HUES64 (cell line): ENCODE measurements around the gene AP3S1.
"Not testable (repeated sequence)": the region's sequence is repeated elsewhere in the genome, so short reads cannot be mapped to it uniquely, and the experiment has no call there.

ENCODE experiments used
- H3K27ac ChIP-seq: 2 replicates; pipeline ENCODE4 v1.7.0; 2013; ENCODE audit warnings: low read depth, low read length, inconsistent platforms
- H3K27me3 ChIP-seq: 2 replicates; pipeline ENCODE4 v1.6.1; 2013; ENCODE audit warnings: mild to moderate bottlenecking, low read length; ENCODE audit not compliant: insufficient read depth
- H3K36me3 ChIP-seq: 2 replicates; pipeline ENCODE4 v1.6.1; 2013; ENCODE audit warnings: mild to moderate bottlenecking, low read length; ENCODE audit not compliant: insufficient read depth
- H3K4me1 ChIP-seq: 2 replicates; pipeline ENCODE4 v1.6.1; 2013; ENCODE audit warnings: mild to moderate bottlenecking, low read length, moderate library complexity; ENCODE audit not compliant: insufficient read depth
- H3K4me3 ChIP-seq: 2 replicates; pipeline ENCODE4 v1.5.1; 2013; ENCODE audit warnings: mild to moderate bottlenecking, low read length, moderate library complexity
- H3K9ac ChIP-seq: 2 replicates; pipeline ENCODE4 v1.6.1; 2013; ENCODE audit warnings: mild to moderate bottlenecking, low read depth, low read length
- H3K9me3 ChIP-seq: 2 replicates; pipeline ENCODE4 v1.6.1; 2013; ENCODE audit warnings: low read depth, low read length; ENCODE audit not compliant: insufficient read depth
- WGBS: fragments of 150-250, 120-280 bp; methylation state at CpG from one replicate; pipeline ENCODE4 v1.1.7; 2013; ENCODE audit warnings: missing lambda C conversion rate; 5-methylcytosine and 5-hydroxymethylcytosine counted together

AP3S1 gene

DNA sequence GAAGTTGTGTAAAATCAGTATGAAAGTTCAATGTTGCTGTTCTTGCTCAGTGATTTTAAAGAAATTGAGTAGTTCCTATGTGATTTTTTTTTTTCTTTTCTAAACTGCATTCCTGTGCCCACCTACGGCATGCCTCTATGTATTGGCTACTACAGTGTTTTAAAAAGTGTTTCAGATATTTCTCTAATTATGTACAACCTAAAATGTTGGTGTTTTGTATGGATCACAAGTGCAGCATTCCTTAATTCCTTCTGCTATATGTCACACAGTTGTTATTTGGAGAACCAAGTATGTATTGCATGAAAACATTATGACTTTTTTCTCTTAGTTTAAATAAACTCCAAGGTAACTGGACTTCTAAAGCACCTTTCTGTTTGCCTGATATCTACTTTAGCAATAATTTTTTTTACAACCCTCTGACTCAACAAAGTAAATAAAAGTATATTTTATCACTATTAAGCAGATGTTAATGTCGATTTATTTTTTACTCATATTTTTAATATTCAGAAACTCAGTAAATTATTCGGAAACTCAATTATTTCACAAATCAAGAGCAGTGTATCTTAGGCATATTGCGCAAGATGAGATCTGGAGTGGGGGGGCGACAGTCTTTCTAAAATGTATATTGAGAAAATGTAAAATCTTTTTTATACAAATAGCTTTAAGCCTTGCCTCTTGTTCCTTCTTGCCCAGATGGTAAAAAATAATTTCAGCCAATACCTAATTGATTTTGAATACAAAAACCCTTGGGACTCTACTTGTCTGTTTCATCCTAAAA, 72.1 kb downstream of the AP3S1 start:
- not testable (repeated sequence) for H3K36me3 ChIP-seq, H3K4me1 ChIP-seq, H3K9ac ChIP-seq, H3K9me3 ChIP-seq, H3K27ac ChIP-seq, H3K4me3 ChIP-seq, H3K27me3 ChIP-seq
- WGBS: 100% methylated on average over 2 of the region's 5 CpGs

DNA sequence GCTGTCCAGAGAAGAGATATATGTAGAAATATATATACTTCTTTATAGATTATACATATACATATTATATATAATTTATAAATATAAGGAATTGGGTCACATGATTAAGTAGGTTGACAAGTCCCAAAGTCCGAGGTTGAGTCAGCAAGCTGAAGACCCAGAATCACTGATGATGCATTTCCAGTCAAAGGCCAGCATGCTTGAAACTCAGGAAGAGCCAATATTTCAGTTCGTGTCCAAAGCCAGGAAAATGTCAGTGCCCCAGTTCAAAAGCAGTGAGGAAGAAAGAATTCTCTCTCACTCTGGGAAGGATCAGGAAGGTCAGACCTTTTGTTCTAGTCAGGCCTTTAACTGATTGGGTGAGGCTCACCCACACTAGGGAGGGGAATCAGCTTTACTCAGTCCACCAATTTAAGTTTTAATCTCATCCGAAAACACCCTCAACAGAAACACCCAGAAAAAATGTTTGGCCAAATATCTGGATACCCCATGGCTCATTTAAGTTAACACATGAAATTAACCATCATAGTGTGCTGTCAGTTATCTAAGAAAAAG, 78.5 kb downstream of the AP3S1 start:
- Histone ChIP-seq H3K27me3 (no peaks in the 10 kb centered on the region), H3K36me3 (no peaks in the 10 kb centered on the region), H3K9ac (no peak overlapping the region), H3K27ac (no peak overlapping the region), H3K9me3 (no peaks in the 10 kb centered on the region), H3K4me1 (no peaks in the 10 kb centered on the region), H3K4me3 (no peak overlapping the region)
- WGBS: 91% methylated on average over 3 of the region's 3 CpGs

DNA sequence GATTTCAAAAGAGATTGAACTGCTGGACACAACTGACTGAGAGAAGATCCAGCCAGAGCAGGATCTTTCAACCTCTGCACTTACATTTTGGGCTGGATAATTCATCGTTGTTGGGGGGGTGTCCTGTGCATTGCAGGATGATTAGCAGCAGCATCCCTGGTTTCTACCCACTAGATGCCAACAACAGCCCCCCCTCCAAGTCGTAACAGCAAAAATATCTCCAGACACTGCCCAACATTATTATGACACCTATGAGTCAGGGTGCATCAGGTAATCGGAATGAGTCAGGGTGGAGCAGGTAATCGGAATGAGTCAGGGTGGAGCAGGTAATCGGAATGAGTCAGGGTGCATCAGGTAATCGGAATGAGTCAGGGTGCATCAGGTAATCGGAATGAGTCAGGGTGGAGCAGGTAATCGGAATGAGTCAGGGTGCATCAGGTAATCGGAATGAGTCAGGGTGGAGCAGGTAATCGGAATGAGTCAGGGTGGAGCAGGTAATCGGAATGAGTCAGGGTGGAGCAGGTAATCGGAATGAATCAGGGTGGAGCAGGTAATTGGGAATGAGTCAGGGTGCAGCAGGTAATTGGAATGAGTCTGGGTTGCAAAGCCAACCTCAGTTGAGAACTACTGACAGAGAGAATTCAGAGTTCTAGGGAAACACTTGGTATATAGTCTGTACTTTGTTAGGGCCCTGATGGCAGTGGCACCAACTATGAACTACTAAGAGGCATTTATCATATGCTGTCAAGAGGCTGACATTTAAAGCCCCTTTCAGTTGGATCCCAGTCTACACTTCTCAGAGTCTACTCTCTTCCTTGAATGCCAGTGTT, 87.1 kb downstream of the AP3S1 start:
- H3K27me3 ChIP-seq, H3K27ac ChIP-seq, H3K4me3 ChIP-seq, H3K36me3 ChIP-seq, H3K4me1 ChIP-seq, H3K9me3 ChIP-seq, H3K9ac ChIP-seq: not testable (repeated sequence)
- 96% methylated on average over 12 of the region's 12 CpGs for WGBS

DNA sequence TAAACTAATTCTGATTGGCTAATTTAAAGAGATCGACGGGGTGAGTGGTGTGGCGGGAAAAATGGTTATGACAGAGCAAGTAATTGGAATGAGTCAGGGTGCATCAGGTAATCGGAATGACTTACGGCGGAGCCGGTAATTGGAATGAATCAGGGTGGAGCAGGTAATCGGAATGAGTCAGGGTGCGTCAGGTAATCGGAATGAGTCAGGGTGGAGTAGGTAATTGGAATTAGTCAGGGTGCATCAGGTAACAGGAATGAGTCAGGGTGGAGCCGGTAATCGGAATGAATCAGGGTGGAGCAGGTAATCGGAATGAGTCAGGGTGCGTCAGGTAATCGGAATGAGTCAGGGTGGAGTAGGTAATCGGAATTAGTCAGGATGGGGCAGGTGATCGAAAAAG, 88.4 kb downstream of the AP3S1 start:
- H3K27ac ChIP-seq, H3K9ac ChIP-seq, H3K9me3 ChIP-seq, H3K27me3 ChIP-seq, H3K36me3 ChIP-seq, H3K4me3 ChIP-seq, H3K4me1 ChIP-seq: not testable (repeated sequence)
- 93% methylated on average over 17 of the region's 17 CpGs for WGBS

DNA sequence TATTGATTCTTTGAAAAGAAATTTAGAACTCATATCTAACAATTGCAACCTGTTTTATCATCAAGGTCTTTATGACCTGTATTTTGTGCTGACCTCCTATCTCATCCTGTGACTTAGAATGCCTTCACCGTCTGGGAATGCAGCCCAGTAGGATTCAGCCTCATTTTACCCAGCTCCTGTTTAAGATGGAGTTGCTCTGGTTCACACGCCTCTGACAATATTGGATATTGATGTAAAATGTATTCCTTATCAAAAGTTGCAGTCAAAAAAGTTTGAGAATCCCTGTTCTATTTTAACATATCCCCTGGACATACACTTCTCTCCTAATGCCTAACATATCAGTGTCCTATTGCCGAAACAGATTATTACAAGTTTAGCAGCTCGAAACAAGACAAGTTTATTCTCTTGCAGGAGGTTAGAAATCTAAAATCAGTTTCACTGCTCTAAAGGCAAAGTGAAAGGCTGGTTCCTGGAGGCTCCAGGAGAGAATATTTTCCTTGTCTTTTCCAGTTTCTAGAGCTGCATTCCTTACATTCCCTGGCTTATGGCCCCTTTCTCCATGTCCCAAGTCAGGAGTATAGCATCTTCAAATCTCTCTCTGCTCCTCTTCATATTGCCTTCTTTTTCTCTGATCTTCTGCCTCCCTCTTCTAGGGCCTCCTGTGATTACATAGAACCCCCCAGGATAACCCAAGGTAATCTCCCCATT, 89.0 kb downstream of the AP3S1 start:
- WGBS: 96% methylated on average over 3 of the region's 4 CpGs
- Histone ChIP-seq H3K4me3 (no peak overlapping the region), H3K27ac (no peak overlapping the region), H3K36me3 (no peaks in the 10 kb centered on the region), H3K9me3 (no peaks in the 10 kb centered on the region), H3K9ac (no peak overlapping the region), H3K4me1 (0 out of 2 replicates have a peak, but pooled peaks cover 7% of the 10 kb centered on the region), H3K27me3 (no peaks in the 10 kb centered on the region)

DNA sequence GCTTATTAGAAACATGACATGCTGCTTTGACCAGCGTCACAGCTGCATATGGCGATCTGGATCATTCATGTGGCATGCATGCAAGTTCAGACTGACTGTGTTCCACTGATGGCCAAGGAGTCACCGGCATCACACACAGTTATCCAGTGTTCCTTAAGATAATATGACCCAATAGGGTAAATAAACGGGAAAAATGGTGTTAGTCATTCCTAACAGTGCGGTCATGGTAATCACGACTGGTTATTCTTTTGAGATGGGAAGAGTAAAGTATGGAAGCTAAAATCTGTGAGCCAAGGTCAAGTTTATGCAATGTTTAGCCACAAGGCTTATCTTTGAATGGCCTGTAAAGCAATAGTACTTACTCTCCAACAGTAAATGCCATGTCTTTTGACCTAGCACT, 91.3 kb downstream of the AP3S1 start:
- Histone ChIP-seq H3K4me3 (no peak overlapping the region), H3K27ac (no peak overlapping the region), H3K36me3 (no peaks in the 10 kb centered on the region), H3K27me3 (no peaks in the 10 kb centered on the region), H3K9me3 (no peaks in the 10 kb centered on the region), H3K4me1 (0 out of 2 replicates have a peak, but pooled peaks cover 8% of the 10 kb centered on the region), H3K9ac (no peak overlapping the region)
- WGBS: 97% methylated on average over 6 of the region's 6 CpGs

DNA sequence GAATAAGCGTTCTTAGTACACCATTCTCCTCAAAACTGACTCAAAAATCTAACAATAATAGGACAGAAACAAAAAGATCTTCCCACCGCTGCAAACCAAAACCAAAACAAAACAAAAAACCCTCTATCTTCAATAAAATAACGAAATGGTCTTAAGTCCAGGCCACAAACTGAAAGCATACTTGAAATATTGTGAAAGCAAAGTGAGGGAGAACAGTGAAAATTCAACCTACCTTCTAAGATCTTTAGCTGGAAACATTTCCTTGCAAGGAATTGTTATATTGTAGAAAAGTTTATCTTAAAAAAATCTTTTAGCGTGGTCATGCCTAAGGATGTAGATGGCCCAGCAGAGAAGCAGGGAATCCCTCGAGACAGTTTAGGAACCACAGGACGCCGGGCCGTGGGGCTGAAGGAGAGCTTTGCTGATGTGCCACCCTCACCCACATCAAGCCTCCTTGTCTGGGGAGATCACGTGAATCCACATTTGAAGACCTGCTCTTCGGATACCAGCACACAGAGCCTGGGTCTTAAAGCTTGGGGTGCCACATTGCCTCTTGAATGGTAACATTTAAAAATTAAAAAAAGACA, 92.7 kb downstream of the AP3S1 start:
- Histone ChIP-seq H3K4me1 (peaks cover 22% of the 10 kb centered on the region), H3K9ac (no peak overlapping the region), H3K4me3 (no peak overlapping the region), H3K9me3 (no peaks in the 10 kb centered on the region), H3K27ac (no peak overlapping the region), H3K27me3 (no peaks in the 10 kb centered on the region), H3K36me3 (no peaks in the 10 kb centered on the region)
- WGBS: 92% methylated on average over 10 of the region's 10 CpGs

DNA sequence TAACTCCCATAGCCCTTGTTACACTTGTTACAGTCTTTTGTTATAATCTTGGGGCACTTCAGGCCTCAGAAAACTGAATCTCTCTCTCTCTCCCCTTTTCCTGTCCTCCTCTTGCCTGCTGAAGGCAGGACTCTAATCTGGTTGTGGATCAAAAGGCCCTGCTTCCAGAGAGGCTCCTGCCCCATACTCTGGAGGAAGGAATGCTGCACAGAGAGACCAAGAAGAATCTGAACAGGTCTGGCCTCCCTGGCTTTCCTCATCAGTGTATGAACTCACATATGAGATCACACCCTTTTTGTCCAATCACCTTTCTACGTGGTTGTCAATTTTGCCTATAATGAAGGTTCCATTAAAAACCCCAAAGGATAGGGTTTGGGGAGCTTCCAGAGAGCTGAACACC, 94.3 kb downstream of the AP3S1 start:
- H3K9me3 ChIP-seq: no peaks in the 10 kb centered on the region
- H3K9ac ChIP-seq: no peak overlapping the region
- H3K27me3 ChIP-seq: no peaks in the 10 kb centered on the region
- WGBS: 85% methylated on average over 1 of the region's 1 CpG
- H3K4me3 ChIP-seq: no peak overlapping the region
- no peaks in the 10 kb centered on the region for H3K36me3 ChIP-seq
- H3K27ac ChIP-seq: no peak overlapping the region
- H3K4me1 ChIP-seq: peaks cover 22% of the 10 kb centered on the region

DNA sequence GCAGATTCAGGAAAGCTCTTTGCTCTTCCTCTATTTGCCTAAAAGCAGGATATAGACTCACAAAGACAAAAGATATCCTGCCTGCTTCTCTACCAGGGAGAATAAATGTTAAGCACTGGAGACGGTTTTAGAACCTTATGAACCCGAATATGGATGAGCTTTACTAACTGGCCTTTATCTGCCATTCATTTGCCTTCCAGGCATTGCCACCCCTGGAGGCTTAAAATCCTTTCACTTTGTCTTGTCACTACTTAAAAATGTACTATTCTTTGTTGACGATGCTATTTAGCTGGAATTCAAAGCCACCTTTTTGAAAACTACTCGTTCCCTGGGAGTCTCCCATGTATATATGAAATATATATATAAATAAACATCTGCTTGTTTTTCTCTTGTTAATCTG, 97.3 kb downstream of the AP3S1 start:
- Histone ChIP-seq H3K36me3 (no peaks in the 10 kb centered on the region), H3K9me3 (no peaks in the 10 kb centered on the region), H3K9ac (no peak overlapping the region), H3K4me1 (peaks cover 19% of the 10 kb centered on the region), H3K4me3 (no peak overlapping the region), H3K27ac (no peak overlapping the region; the same call in 1 of the 2 replicates), H3K27me3 (no peaks in the 10 kb centered on the region)
- WGBS: 34% methylated on average over 2 of the region's 4 CpGs

DNA sequence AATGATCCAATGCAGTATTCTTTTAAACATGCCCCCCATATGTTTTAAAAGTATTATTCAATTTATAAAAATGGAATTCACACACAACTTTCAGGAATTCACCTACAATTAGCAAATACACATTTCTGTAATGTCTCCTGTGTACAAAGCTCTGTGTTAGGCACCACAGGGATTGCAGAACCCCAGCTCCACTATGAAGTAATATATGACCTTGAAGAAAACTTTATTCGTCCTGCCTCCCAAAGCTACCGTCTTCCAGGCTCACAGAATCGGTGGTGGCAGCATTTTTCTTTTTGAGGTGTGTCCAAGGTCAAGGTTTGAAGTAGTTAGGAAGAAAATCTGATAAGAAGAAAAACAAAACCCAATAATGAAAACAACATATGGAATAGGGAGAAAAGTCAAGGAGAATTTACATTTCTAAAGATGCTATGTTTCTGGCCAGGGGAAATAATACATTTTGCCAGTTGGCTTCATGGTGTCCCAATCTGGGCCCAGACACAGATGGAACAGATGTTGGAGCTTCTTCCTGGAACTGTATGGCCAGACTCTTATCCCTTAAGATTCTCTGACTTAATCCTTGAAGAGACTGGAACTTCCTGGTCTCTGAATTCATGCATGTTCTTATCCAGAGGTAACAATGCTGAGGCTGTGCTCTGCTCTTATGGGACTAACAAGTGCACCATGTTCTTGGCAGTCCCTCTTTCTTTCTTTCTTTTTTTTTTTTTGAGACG, 98.5 kb downstream of the AP3S1 start:
- 91% methylated on average over 4 of the region's 4 CpGs for WGBS
- Histone ChIP-seq H3K4me3 (no peak overlapping the region), H3K36me3 (no peaks in the 10 kb centered on the region), H3K27me3 (no peaks in the 10 kb centered on the region), H3K4me1 (peaks cover 19% of the 10 kb centered on the region), H3K9me3 (no peaks in the 10 kb centered on the region), H3K9ac (no peak overlapping the region), H3K27ac (no peak overlapping the region)
